WERI-Rb-1 (cell line): ENCODE measurements around the gene LHX3.

Experiments
- DNase-seq: peaks from one replicate; pipeline ENCODE4 v3.0.0-alpha.2; 2020
- H3K27ac ChIP-seq: fragments of 250-450 bp; sonication (Bioruptor Pico); 2 replicates; pipeline ENCODE4 v1.5.1; 2020; ENCODE audit warnings: mild to moderate bottlenecking, moderate library complexity
- H3K27me3 ChIP-seq: fragments of 250-450 bp; sonication (Bioruptor Pico); 2 replicates; pipeline ENCODE4 v1.5.1; 2021; ENCODE audit warnings: mild to moderate bottlenecking, low read depth, moderate library complexity; ENCODE audit not compliant: insufficient read depth, severe bottlenecking
- H3K36me3 ChIP-seq: fragments of 250-450 bp; sonication (Bioruptor Pico); 2 replicates; pipeline ENCODE4 v1.5.1; 2020; ENCODE audit warnings: mild to moderate bottlenecking, moderate library complexity
- H3K4me3 ChIP-seq: 2 replicates; pipeline ENCODE4 v1.5.1; 2011; ENCODE audit warnings: low read depth, mild to moderate bottlenecking, control low read depth, low read length
- H3K9me3 ChIP-seq: fragments of 250-450 bp; sonication (Bioruptor Pico); 2 replicates; pipeline ENCODE4 v1.5.1; 2021; ENCODE audit warnings: mild to moderate bottlenecking, moderate library complexity; ENCODE audit not compliant: severe bottlenecking
- CTCF ChIP-seq: IDR thresholded peaks from 2 replicates; pipeline ENCODE4 v1.5.1; 2011; ENCODE audit warnings: low read depth, mild to moderate bottlenecking, control low read depth, inconsistent platforms, low read length

The LHX3 gene

GRCh38 chr9:136235171-136235570, 30.2 kb upstream of the LHX3 start:
- DNase-seq, result no peak
- no peak for TF ChIP-seq CTCF
- Histone ChIP-seq H3K27ac (no peak overlapping the region), H3K4me3 (no peak overlapping the region), H3K9me3 (no peaks in the 10 kb centered on the region), H3K27me3 (no peaks in the 10 kb centered on the region), H3K36me3 (peaks cover 51% of the 10 kb centered on the region)

- no peak for TF ChIP-seq CTCF
- Histone ChIP-seq H3K27me3 (no peaks in the 10 kb centered on the region), H3K36me3 (peaks cover 51% of the 10 kb centered on the region), H3K9me3 (no peaks in the 10 kb centered on the region), H3K27ac (peak overlapping the region; percentile 88; the same call in 1 of the 2 replicates), H3K4me3 (no peak overlapping the region)
- no peak for DNase-seq
Measured at GRCh38 chr9:136234597-136234996, 29.7 kb upstream of the LHX3 start.

GRCh38 chr9:136233868-136234267, 28.9 kb upstream of the LHX3 start:
- Histone ChIP-seq H3K4me3 (no peak overlapping the region), H3K27ac (peak overlapping the region; percentile 88), H3K9me3 (no peaks in the 10 kb centered on the region), H3K36me3 (peaks cover 56% of the 10 kb centered on the region), H3K27me3 (no peaks in the 10 kb centered on the region)
- TF ChIP-seq CTCF, result no peak
- no peak for DNase-seq

- Histone ChIP-seq H3K4me3 (no peak overlapping the region), H3K27ac (peak overlapping the region; percentile 88), H3K27me3 (no peaks in the 10 kb centered on the region), H3K9me3 (no peaks in the 10 kb centered on the region), H3K36me3 (peaks cover 58% of the 10 kb centered on the region)
- DNase-seq, result no peak
- no peak for TF ChIP-seq CTCF
Measured at GRCh38 chr9:136233411-136233810, 28.5 kb upstream of the LHX3 start.

GRCh38 chr9:136232969-136233368, 28.0 kb upstream of the LHX3 start:
- no peaks in the 10 kb centered on the region for H3K9me3 ChIP-seq
- H3K27me3 ChIP-seq, result no peaks in the 10 kb centered on the region
- peak; percentile 56 for DNase-seq
- no peak overlapping the region for H3K4me3 ChIP-seq
- H3K36me3 ChIP-seq, result peaks cover 56% of the 10 kb centered on the region
- no peak for TF ChIP-seq CTCF
- H3K27ac ChIP-seq, result peak overlapping the region; percentile 88
